ENCODE data around the gene HS2ST1.

GRCh38 chr1:86997538-86997937 is 83.1 kb downstream of the HS2ST1 start:
- TF ChIP-seq, protein P1, sequence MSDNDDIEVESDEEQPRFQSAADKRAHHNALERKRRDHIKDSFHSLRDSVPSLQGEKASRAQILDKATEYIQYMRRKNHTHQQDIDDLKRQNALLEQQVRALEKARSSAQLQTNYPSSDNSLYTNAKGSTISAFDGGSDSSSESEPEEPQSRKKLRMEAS (IDR thresholded peaks at IDR 0.05): no peak
- TF ChIP-seq, protein P2, sequence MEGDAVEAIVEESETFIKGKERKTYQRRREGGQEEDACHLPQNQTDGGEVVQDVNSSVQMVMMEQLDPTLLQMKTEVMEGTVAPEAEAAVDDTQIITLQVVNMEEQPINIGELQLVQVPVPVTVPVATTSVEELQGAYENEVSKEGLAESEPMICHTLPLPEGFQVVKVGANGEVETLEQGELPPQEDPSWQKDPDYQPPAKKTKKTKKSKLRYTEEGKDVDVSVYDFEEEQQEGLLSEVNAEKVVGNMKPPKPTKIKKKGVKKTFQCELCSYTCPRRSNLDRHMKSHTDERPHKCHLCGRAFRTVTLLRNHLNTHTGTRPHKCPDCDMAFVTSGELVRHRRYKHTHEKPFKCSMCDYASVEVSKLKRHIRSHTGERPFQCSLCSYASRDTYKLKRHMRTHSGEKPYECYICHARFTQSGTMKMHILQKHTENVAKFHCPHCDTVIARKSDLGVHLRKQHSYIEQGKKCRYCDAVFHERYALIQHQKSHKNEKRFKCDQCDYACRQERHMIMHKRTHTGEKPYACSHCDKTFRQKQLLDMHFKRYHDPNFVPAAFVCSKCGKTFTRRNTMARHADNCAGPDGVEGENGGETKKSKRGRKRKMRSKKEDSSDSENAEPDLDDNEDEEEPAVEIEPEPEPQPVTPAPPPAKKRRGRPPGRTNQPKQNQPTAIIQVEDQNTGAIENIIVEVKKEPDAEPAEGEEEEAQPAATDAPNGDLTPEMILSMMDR (IDR thresholded peaks at IDR 0.05 in 2 of 3, conservative IDR thresholded peaks at IDR 0.05 in 1 of 3; ENCODE audit: borderline replicate concordance in 1 of 3, insufficient read depth in 1 of 3, low read depth in 2 of 3, low read length in 2 of 3): no peak
- no peak for TF ChIP-seq POLR2A (IDR thresholded peaks at IDR 0.05; ENCODE audit: borderline replicate concordance, extremely low read depth, insufficient read depth, insufficient read length)
- no peak for TF ChIP-seq ELF1 (IDR thresholded peaks at IDR 0.05; ENCODE audit: borderline replicate concordance, low read depth)
- no peak for TF ChIP-seq EZH2 (IDR thresholded peaks at IDR 0.05)
- TF ChIP-seq TCF7L2 (IDR thresholded peaks at IDR 0.05; ENCODE audit: borderline replicate concordance, extremely low read depth, insufficient read depth, insufficient read length): no peak
- no peak for TF ChIP-seq SIN3A (IDR thresholded peaks at IDR 0.05; ENCODE audit: low read depth)

Data from HCT116 (cell line).